ENCODE data around the gene NFIC.
"Not testable (repeated sequence)": the region's sequence is repeated elsewhere in the genome, so short reads cannot be mapped to it uniquely, and the experiment has no call there.

NFIC gene

DNA sequence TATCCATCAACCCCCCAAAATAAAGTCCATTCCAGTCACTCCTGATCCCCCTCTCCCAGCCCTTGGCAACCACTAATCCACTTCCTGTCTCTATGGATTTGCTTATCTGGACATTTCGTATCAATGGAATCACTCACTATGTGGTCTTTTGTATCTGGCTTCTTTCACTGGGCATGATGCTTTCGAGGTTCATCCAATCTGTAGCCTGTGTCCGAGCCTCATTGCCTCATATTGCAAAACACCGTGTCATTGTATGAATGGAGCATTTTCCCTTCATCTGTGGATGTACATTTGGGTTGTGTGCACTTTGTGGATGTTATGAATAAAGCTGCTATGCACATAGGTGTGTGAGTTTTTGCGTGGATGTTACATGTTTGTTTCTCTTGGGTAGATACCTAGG lies 138.4 kb downstream of the NFIC start:
- no peak for TF ChIP-seq CTCF (IDR thresholded peaks at IDR 0.05; ENCODE audit: low read length, missing control alignments)
- no peak overlapping the region for H3K4me3 ChIP-seq (replicated peaks; ENCODE audit: low read depth, low read length)
- peak; percentile 22 for DNase-seq (ENCODE audit: low read depth)

DNA sequence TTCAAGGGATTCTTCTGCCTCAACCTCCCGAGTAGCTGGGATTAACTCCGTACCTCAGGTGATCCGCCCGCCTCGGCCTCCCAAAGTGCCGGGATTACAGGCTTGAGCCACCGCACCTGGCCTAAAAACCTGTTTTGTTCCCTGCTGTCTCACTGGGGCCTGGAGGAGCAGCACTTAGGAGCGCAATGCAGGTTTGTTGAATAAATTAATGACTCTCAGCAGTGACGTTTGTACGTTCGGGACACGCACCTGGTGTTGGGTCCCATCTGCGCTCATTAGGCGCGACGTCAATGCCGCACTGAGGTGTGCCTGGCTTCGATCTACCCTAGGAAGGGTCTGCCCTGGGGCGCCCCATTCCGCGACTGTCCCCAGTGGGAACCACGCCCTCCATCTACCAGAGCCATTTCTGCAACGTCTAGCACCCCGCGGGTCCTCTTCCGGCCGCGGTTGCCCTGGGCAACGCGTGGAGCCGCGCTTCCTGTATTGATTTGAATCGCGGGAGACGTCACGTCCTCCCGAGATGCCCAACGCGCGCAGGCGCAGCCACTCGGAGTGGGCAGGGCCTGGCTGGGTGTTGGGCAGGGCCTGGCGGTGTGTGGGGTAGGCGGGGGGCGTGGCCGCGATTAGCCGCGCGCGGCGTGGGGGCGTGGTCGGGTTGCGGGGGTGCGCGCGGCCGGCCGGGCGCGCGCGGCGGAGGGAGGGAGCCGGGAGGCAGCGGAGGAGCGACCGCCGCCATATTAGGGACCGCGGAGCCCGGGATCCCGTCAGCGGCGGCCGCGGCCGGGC lies 139.4 kb downstream of the NFIC start, which contains the start of gene FZR1:
Gene FZR1, plus strand, starts transcription at position 714 of the 786 bp plus-strand sequence. CDS start 16,679 bp downstream, outside the sequence.
- DNase-seq (ENCODE audit: low read depth): peak; percentile 99
- peak within 1 kb of the TSS; percentile 85 for H3K4me3 ChIP-seq (replicated peaks; ENCODE audit: low read depth, low read length)
- TF ChIP-seq CTCF (IDR thresholded peaks at IDR 0.05; ENCODE audit: low read length, missing control alignments): peak; percentile 1

- no peak for DNase-seq (ENCODE audit: low read depth)
- TF ChIP-seq CTCF (IDR thresholded peaks at IDR 0.05; ENCODE audit: low read length, missing control alignments): no peak
- peak overlapping the region; percentile 85 for H3K4me3 ChIP-seq (replicated peaks; ENCODE audit: low read depth, low read length)
Observed at GRCh38 chr19:3506384-3507340, 140.3 kb downstream of the NFIC start.

DNA sequence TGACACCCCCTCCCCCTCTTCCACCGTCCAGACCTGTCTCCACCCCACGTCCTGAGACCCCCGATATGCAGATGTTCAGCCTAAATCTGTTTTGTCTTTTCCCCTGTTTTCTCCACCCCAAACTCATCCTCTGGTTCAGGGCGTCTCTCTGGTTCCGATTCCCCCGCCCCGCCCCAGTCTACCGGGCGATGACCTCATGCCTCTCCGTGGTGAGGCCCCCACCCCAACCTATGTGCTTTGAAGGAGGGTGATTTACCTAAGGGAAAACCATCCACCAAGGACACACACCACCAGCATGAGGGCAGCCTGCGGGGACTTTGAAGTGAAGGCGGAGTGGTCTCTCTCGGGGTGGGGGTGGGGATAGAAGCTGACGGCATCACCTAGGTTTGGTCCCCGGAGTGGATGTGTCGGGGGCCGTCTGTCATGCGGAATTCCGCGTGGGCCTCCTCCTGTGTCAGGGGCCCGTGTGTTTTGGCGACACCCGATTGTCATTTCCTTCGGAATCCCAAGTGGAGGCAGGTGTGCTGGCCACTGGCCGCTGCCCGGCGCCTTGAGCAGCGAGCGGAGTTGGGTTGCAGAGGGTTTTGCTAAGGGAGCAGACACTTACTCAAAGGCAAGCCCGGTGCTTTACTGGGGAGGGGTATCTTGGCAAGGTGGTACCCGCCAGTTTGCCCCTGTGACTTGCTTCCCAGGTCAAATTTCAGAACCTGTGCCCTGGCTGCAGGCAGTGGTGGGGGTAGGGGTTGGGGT lies 141.2 kb downstream of the NFIC start:
- no peak for TF ChIP-seq CTCF (IDR thresholded peaks at IDR 0.05; ENCODE audit: low read length, missing control alignments)
- no peak for DNase-seq (ENCODE audit: low read depth)
- peak overlapping the region; percentile 85 for H3K4me3 ChIP-seq (replicated peaks; ENCODE audit: low read depth, low read length)

GRCh38 chr19:3508121-3508661 lies 141.8 kb downstream of the NFIC start:
- H3K4me3 ChIP-seq (replicated peaks; ENCODE audit: low read depth, low read length); DNase-seq (ENCODE audit: low read depth): not testable (repeated sequence)

- no peak for TF ChIP-seq CTCF (IDR thresholded peaks at IDR 0.05; ENCODE audit: low read length, missing control alignments)
- DNase-seq (ENCODE audit: low read depth): no peak
Observed at GRCh38 chr19:3508771-3509535, 142.6 kb downstream of the NFIC start.

More at GRCh38 chr19:3508771-3509535, 142.6 kb downstream of the NFIC start:
- H3K4me3 ChIP-seq (replicated peaks; ENCODE audit: low read depth, low read length): no peak overlapping the region

All from fibroblast of pulmonary artery (primary cell).